ENCODE measurements around the gene SLC16A5.

DNA sequence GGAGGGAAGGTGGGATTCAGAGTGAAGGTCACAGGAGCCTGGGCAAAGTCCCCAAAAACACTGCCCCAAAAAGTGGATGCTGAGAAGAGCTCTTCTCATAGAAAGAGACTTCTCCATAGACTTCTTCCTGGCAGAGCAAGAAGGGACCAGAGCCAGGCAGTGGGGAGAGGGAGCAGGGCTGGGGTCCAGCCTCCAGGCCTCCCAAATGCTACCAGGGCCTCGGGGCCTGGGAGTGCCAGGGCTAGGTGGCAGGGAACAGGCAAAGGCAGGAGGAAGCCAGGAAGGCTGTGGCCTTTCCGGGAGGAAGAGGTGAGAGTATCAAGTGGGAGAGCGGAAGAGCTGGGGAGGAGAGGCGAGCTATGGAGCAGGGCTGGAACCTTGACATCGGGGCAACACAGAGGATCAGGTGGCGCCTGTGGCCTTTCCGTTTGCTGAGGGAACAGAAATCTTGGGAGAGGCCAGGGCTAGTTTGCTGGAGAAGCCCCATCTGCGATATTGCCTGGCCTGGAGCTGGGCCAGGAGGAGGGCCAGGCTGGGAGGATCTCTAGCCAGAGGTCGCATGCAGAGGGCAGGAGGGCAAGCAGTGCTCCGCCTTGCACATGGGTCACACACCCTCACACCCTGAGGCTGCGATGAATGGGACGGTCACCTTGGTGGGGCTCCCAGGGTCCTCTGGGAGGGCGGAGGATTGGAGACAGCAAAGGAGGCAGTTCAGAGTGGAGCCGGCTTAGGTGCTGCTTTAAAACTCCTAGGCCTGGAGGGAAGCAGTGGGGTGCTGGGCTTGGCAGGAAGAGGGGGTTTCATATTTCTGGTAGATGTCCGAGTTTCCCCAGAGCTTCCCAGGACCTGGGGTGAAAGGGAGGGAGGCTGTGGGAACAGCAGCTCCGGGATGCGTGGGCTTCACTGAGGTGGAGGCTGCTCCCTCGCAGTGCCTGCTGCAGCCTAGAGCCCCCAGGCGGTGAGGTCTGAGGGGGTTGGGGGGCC is 3.4 kb downstream of the SLC16A5 start:
- TF ChIP-seq EZH2phosphoT487 (IDR thresholded peaks at IDR 0.05; ENCODE audit: insufficient read depth, low read depth) (no peak), EZH2 (IDR thresholded peaks at IDR 0.05; ENCODE audit: insufficient read depth, poor library complexity, severe bottlenecking) (no peak)
